EH (cell line): ENCODE results near the gene GALNT2.

Experiments
- DNase-seq: peaks from one replicate; pipeline ENCODE4 v3.0.0-alpha.2; 2015; ENCODE audit warnings: low read depth

Gene GALNT2

GRCh38 chr1:230212405-230212936, 145.4 kb downstream of the GALNT2 start:
- no peak for DNase-seq

- DNase-seq: peak; percentile 47
Observed at GRCh38 chr1:230215031-230215430, 148.0 kb downstream of the GALNT2 start.

- no peak for DNase-seq
Observed at GRCh38 chr1:230215529-230215928, 148.5 kb downstream of the GALNT2 start.

GRCh38 chr1:230216896-230217295, 149.9 kb downstream of the GALNT2 start:
- no peak for DNase-seq

- no peak for DNase-seq
Observed at GRCh38 chr1:230218667-230219066, 151.6 kb downstream of the GALNT2 start.

GRCh38 chr1:230219174-230220067, 152.4 kb downstream of the GALNT2 start:
- no peak for DNase-seq

GRCh38 chr1:230220478-230220877, 153.4 kb downstream of the GALNT2 start:
- no peak for DNase-seq

- DNase-seq: no peak
Observed at GRCh38 chr1:230220907-230221306, 153.9 kb downstream of the GALNT2 start.

- no peak for DNase-seq
Observed at GRCh38 chr1:230222678-230223077, 155.6 kb downstream of the GALNT2 start.

- DNase-seq: no peak
Observed at GRCh38 chr1:230224101-230224960, 157.3 kb downstream of the GALNT2 start.

- no peak for DNase-seq
Observed at GRCh38 chr1:230226007-230226800, 159.2 kb downstream of the GALNT2 start.

GRCh38 chr1:230226814-230227213, 159.8 kb downstream of the GALNT2 start:
- no peak for DNase-seq

GRCh38 chr1:230228236-230228897, 161.3 kb downstream of the GALNT2 start:
- DNase-seq: no peak

GRCh38 chr1:230230273-230230672, 163.2 kb downstream of the GALNT2 start:
- DNase-seq: no peak

GRCh38 chr1:230230948-230231773, 164.1 kb downstream of the GALNT2 start:
- DNase-seq: no peak

- peak; percentile 27 for DNase-seq
Observed at GRCh38 chr1:230231774-230232145, 164.7 kb downstream of the GALNT2 start.

- DNase-seq: no peak
Observed at GRCh38 chr1:230232371-230232771, 165.3 kb downstream of the GALNT2 start.

GRCh38 chr1:230233786-230234185, 166.7 kb downstream of the GALNT2 start:
- no peak for DNase-seq

GRCh38 chr1:230235876-230236275, 168.8 kb downstream of the GALNT2 start:
- no peak for DNase-seq

GRCh38 chr1:230236301-230237008, 169.4 kb downstream of the GALNT2 start:
- DNase-seq: no peak
